Dermis microvascular lymphatic vessel endothelial cell (primary cell): Measurements from ENCODE around the gene IGLL5. TPM values are rescaled to one million over a fixed set of nuclear protein-coding genes. Genes with fewer than 3 reads are reported as not detected.
"Not testable (repeated sequence)": the region's sequence is repeated elsewhere in the genome, so short reads cannot be mapped to it uniquely, and the experiment has no call there.

Experiments used
- DNase-seq, 2 donors: peaks; one replicate each; pipeline versions ENCODE4 v3.0.0 to v3.0.0-alpha.2; 2010; ENCODE audit warnings: low read depth in 2 of 2
- total RNA-seq: library from RNA; depleted of rRNA; stranded (reverse); fragments of >200 nt; gene quantifications from 2 replicates; pipeline ENCODE4 v1.2.1, GENCODE V29; 2014

Gene IGLL5
- total RNA-seq, 1 donor from 2014 or later: not detected

DNA sequence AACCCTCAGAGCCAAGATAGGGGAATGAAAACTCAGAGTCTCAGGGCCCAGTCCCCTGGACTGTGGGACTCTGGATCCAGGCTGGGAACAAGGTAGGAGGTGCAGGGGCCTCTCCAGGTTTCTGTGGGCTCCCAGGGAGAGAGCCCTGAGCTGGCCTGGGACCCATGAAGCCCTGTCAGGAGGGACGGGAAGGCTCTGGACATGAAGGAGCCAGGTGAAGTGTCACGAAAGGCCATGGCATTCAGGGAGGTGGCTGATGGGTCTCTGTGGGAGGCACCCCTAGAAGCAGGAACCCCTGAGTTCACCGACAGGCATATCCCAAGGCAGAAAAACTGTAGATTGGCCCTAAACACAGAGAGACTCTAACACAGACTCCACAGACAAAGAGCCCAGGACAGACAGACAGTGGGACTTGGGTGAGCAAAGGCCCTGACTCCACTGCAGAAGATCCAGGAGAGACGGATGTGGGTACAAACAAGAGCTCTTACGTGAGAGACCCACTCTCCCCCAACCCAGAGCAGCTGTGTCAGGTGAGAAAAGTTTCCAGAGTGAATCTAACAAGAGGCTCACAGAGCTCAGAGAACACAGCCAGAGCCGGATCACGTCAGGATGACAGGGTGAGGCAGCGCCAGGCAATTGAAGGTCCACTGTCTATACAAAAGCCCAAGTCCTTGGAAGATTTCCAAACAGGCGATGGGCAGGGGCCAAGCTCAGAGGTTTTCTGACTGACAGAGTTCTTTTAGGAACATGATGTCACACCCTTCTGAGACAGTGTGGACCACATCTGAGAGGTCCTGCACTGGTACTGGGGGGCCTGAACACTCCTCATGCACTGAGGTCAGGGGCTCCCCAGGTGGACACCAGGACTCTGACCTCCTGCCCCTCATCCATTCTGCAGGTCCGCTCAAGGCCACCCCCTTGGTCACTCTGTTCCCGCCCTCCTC, 27.4 kb downstream of the IGLL5 start:
- no peak for DNase-seq

DNA sequence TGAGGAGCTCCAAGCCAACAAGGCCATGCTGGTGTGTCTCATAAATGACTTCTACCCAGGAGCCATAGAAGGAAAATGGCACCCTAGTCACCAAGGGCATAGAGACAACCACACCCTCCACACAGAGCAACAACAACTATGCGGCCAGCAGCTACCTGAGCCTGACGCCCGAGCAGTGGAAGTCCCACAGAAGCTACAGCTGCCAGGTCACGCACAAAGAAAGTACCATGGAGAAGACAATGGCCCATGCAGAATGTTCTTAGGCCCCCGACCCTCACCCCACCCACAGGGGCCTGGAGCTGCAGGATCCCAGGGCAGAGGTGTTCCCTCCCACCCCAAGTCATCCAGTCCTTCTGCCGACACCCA, 28.0 kb downstream of the IGLL5 start:
- no peak for DNase-seq

DNA sequence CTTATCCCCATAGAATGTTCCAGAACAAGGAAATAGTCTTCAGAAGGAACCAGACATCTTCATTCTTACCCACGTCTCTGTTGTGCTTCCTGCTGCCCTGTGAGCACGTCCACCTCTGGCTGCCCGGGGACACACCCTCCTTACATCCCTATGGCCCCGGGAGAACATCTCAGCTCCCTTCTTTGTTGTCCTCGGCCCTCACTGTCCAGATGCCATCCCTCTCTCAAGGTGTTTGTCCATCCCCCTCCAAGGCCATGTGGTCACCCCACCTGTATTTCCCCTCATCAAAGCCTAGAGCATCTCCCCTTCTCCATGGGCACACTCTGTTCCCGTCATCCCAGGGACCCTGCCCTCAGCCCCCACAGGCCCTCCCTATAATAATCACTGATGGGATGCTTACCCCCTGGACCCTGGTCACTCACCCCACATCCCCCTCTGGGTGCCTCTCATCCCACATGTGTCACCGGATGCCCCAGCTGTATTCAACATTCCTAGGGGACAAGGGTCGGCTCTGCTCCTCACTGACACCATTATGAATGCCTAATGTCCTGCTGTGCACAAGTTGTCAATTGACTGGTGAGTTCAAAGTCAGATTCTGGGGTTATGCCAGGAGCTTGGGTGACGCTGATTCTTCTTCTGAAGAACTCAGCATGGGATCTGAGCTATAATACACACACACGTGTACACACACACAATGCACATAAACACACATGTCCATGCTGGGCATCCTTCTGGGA, 28.8 kb downstream of the IGLL5 start:
- no peak for DNase-seq

DNA sequence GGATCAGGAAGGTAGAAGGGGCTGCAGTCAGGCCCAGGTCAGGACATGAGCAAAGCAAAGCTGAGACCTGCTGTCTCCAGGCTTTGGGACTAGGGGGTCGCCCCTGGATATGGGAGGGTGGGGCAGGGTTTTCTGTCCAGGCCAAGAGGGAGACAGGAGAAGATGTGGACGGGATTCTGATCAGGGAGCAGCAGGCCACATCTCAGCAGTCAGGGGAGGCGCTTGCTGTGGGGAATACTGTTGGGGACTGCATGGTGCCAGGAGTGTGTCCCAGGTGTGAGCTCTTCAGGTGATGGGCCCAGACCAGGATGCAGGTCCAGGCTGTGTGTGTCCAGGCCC, 29.3 kb downstream of the IGLL5 start:
- no peak for DNase-seq

DNA sequence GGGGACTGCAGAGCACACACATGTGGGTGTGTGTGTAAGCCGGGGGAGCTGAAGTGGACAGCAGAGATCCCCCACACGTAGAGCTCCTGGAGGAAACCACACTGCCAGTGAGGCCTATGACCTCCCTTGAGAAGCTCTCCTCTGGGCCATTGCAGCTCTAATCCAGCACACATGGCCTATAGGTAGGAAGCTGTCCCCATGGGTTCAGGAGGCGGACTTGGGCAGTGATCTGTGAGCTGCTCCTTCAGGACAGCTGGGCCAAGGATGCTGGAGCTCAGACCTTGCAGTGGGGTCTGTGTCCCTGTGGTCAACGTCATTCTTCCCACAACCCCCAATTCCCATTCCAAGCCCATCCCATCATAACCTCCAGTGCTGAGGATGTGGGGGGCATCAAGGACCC, 29.8 kb downstream of the IGLL5 start:
- DNase-seq: no peak

DNA sequence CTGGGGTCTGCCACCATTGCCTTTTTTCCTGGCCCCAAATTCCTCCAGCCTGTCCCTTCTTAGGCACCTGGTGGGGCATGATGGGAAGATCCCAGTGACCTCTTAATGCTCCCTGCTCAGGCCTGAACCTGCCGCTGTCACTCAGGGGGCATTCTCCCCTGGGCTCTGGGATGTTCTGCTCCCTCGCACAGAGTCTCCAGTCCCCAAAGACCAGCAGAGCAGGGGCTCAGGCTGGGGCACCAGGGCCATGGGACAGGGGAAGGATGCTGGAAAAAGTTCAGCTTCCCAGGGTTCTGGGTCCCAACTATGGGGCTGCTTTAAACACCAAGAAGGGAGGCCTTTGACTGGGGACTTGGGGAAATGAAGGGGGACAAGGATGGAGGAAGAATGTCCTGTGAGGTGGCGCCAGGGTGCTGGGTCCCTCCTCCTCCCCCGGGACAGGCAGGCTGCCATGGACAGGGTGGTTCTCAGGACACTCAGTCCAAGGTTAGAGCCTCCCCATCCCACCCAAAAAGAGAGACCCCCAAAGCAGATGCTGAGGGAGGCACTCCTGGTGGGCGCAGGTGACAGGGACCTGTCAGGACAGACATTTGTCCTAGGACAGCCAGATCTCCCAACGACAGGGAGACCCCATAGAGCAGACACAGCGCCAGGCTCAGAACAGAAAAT, 30.8 kb downstream of the IGLL5 start:
- no peak for DNase-seq

DNA sequence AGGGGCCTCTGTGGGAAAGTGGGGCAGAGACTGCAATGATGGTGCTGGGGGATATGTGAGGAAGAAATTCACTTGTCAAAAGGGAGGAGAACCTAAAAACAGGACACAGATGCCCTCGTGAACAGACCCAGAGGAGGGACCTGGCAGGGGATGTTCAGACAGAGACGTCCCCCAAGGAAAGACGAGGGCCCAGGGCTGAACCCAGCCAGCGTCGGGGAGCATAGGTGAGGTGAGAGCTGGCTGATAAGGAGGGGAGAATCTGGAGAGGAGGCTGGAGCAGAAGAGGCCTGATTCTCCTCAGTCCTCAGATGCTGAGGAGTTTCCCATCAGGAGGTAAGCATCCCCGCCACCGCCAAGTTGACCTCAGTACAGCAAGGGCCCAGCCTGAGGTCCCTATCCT, 31.4 kb downstream of the IGLL5 start:
- no peak for DNase-seq

DNA sequence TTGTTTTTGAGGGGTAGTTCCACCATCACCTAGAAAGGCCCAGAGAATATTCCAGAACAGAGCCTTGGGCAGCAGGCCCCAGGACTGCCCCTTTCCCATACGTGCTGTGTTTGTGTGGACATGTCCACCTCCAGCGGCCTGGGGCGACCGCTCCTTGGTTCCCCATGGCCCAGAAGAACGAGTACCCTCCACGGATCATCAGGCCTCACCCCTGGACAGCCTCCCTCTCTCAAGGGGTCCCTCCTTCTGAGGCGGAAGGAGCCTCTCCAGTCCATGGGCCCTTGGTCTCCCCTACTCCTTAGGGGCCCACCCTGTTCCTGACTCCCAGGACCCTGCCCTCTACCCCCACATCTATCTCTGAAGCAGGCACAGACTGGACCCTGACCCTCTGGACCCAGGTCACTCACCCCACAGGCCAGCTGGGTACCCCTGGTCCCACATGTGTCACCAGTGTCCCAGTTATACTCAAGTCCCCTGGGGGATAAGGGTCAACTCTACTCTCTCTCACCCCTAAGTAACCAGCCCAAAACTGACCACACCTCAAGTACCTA, 32.6 kb downstream of the IGLL5 start:
- DNase-seq: no peak

DNA sequence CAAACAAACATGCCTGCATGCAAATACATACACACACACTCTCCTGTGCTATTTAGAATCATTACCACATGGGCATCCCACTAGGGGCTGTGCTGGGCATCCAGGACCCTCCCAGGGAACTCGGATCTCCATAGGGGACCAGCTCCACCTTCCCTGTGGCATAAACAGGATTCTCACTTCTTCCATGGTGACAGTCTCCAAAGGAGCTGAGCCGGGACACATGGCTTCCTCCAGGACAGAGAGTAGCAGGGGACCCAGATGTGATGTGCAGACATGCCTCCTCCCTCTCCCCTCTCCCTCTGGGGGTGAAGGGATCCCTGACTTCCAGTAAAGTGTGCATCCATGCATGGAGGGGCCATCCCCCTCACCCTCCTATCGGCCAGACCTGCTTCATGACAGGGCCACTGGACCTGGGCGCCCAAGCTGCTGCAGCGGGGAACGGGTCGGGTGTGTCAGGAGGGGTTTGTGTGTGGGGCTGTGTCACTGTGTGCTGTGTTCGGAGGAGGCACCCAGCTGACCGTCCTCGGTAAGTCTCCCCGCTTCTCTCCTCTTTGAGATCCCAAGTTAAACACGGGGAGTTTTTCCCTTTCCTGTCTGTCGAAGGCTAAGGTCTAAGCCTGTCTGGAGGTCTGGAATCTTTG, 33.4 kb downstream of the IGLL5 start:
- DNase-seq: no peak

DNA sequence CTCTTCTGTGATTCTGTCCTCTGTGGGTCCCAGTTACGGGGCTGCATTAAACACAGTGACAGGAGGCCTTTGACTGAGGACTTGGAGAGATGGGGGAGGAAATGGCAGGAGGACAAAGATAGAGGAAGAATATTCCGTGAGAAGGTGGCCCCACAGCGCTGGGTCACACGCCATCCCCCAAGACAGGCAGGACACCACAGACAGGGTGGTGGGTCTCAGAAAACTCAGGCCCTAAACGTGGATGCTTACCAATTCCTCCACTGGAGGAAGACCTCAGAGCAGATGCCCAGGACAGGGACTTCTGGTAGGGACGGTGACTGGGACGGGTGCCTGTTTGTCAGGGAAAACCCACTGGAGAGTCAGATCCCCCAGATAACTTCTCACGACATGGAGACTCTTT, 34.0 kb downstream of the IGLL5 start:
- no peak for DNase-seq

DNA sequence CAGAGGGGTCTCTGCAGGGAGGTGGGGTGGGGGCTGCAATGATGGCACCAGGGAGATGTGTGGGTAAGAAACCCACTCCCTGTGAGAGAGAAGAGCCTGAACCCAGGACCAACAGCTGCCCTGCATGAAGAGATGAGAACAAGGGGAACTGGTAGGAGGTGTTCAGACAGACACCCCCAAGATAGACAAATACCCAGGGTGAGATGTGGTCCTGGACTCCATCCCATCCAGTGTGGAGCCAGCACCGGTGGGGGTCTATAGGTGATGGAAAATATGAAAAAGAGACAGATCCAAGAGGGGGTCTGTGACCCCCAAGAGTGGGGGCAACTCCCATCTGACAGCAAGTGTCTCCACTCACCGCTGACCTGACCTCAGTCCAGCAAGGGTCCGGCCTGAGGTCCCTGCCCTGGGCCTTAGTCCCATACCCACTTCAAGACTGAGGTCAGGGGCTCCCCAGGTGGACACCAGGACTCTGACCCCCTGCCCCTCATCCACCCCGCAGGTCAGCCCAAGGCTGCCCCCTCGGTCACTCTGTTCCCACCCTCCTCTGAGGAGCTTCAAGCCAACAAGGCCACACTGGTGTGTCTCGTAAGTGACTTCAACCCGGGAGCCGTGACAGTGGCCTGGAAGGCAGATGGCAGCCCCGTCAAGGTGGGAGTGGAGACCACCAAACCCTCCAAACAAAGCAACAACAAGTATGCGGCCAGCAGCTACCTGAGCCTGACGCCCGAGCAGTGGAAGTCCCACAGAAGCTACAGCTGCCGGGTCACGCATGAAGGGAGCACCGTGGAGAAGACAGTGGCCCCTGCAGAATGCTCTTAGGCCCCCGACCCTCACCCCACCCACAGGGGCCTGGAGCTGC, 34.7 kb downstream of the IGLL5 start:
- not testable (repeated sequence) for DNase-seq

DNA sequence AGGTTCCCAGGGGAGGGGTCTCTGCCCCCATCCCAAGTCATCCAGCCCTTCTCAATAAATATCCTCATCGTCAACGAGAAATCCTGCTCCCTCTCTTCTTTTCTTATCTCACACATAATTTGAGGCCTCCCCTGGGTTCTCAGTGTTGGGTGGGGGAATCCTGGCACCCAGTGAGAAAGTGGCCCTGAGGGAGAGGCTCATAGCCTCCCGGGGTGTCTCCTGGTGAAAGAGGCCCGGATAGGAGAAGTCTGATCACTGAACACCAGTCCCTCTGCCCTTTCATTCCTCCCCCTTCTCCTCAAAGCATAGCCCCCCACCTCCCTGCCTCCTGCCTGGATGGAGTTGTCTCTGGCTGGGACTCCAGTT, 35.3 kb downstream of the IGLL5 start:
- no peak for DNase-seq

DNA sequence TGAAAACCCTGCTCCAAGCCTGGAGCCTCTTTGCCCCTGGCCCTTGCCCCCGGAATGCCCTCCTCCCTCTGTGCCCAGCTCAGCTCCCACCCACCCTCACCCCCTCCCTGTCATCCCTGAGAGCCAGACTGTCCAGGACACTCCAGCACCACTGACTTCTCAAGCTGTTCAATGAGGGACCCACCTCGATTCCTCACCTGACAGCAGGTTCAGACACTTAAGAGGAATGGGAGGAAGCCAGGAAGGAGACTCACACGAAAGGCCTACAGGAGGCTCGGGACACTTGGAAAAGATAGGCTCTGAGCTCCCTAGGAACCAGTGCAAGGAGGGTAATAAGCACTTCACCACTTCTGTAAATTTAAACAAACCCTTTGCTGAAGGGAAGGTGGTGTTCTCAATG, 35.8 kb downstream of the IGLL5 start:
- DNase-seq: no peak

DNA sequence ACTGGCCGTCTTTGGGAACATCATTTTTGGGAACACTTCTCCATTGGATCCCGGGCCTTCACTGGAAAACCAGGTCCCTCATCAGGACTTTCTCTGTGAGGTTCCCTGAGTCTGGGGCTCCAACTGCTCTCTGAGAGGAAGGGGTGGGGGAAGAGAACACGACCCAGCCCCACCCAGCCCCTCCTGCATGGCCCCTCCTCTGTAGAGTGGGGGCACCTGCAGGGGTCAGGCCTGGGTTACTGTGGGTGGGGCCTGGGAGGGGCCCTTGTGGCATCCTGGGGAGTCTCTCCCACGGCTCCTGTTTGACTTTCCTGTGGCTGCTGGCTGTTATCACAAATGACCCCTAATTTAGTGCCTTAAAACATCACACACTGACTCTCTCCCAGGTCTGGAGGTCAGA, 36.3 kb downstream of the IGLL5 start:
- DNase-seq: no peak

DNA sequence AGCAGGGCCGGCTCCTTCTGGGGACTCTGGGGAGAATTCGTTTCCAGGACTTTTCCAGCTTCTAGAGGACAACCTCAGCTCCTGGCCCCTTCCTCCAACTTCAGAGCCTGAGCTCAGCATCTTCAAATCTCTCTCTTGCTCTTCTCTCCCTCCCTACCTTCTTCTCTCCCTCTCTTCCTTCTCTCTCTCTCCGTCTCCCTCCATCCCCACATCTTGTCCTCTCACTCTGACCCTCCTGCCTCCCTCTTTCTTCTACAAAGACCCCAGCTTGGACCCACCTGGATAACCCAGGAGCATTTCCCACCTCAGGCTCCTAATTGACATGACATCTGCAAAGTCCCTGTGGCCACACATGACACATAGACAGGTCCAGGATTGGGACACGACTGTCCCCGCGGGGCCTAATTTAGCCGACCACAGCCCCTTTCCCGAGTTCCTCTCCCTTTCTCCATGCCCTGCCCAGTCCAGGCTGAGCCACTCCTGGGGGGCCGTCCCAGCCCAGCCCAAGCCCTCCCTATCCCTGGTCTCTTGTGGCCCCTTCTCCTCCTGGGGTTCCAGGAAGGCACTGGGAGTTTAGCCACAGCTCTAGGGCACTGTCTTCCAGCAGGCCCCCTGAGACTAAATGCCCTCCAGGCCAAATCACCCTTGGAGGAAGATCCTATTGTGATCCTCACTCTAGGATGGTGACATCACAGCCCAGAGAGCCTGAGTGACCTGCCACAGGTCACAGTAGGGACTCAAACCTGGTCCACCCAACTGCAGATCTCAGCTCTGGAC, 36.9 kb downstream of the IGLL5 start:
- no peak for DNase-seq

DNA sequence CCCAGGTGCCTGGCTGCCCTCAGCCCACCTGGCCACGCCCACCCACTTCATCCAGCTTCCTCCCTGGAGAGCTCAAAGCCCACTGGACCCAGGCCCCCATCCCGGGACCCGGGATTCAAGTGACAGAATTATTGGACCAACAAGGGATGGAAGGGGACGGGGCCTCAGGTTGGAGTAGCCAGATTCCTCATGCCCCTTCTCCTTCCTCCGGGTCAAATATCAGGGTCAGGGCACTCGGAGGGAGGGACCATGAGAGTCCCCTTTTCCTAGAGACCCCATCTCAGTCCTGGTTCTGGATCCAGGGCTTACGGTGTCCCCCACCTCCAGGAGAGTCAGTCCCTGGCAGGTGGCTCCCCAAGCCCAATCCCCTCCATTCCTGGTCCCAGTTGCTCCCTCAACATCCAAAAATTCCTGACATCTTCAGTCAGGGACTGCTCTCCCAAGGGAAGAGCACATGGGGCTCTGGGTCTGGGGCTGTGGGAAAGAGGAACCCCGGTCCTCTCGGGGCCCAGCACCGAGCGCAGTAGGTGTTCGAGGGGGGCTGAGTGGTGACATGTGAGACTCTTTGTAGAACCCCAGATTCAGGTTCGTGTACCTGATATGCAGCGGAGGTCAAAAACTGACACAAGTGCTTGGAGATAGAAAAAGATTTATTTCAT, 37.7 kb downstream of the IGLL5 start:
- no peak for DNase-seq

DNA sequence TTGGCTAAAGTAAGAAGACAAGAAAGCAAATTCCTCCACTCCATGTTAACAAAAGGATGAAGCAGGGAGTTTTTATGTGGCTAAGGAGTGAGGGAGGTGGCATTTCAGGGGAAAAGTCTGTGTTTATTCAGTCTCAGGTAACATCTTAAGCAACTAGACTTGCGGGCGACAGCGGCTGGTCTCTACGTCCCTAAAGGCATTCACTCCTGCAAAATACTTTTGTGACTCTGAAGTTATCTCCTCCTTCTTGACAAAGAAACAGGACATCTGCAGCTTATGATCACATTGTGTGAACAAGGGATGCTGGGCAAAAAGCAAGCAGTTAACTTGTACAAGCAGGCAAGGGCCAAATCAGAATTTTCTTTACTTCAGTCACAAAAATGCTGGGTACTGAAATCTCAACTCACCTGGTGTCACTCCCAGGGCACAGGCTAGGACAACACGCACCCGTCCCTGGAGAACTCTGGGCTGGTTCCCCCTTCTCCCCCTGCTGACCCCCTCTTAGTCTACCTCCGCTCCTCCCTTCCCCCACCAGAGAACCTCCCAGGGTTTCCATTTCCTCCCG, 38.3 kb downstream of the IGLL5 start:
- no peak for DNase-seq

DNA sequence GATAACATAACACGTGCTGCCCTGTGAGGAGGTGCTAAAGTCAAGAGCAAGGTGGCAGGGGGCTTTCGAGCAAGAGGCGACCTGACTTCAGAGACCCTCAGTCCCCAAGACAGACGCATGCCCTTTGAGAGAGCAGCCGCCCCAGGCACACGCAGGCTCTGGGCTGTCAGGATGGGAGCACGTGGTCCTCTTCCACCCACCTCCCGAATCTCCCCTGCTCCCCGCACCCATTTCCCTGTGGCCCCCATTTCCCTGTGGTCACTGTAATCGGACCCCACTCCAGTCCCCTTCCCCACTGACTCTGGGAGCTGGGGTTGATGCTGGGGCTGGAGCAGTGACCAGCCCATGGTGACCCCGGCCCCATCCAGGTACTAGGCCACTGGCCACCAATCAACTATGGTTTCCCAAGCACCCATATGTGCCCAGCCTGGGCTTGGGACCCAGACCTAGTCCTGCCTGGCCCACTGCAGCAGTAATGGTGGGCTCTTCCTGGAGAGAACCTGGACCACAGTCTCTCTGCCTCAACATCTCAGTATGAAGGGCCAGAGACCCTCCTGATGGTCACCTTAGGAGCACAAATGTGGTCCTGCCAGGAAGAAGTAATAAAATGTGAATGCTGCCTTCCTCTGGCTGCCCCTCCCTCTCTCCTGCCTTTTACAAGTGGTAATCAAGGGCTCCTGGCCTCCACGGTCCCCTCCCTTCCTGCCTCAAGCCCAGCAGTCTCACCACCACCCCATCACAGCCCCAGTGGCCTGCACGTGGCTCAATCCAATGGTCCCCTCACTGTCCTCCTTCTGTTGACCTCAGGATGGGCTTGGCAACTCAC, 39.0 kb downstream of the IGLL5 start:
- DNase-seq: no peak
